Endodermal cell (in vitro differentiated cells): ENCODE data around the gene FAM81B. TPM values are rescaled to one million over a fixed set of nuclear protein-coding genes. Genes with fewer than 3 reads are reported as not detected.

Experiments used
- DNase-seq: peaks from one replicate; pipeline ENCODE4 v3.0.0-alpha.2; 2017
- H3K27ac ChIP-seq: 2 replicates; pipeline ENCODE4 v1.5.1; 2013; ENCODE audit warnings: mild to moderate bottlenecking, low read depth, low read length, moderate library complexity
- H3K27me3 ChIP-seq: 2 replicates; pipeline ENCODE4 v1.6.1; 2013; ENCODE audit warnings: mild to moderate bottlenecking, low read length, moderate library complexity; ENCODE audit not compliant: insufficient read depth, control insufficient read depth, poor library complexity, severe bottlenecking
- H3K36me3 ChIP-seq: 2 replicates; pipeline ENCODE4 v1.7.0; 2013; ENCODE audit warnings: mild to moderate bottlenecking, low read length, moderate library complexity; ENCODE audit not compliant: control insufficient read depth, insufficient read depth
- H3K4me1 ChIP-seq: one replicate; pipeline ENCODE4 v1.7.0; 2013; ENCODE audit warnings: low read length; ENCODE audit not compliant: control insufficient read depth, insufficient read depth
- H3K4me3 ChIP-seq: 2 replicates; pipeline ENCODE4 v1.5.1; 2013; ENCODE audit warnings: mild to moderate bottlenecking, low read length, moderate library complexity
- H3K9ac ChIP-seq: 2 replicates; pipeline ENCODE4 v1.6.1; 2013; ENCODE audit warnings: mild to moderate bottlenecking, low read length, moderate library complexity; ENCODE audit not compliant: poor library complexity, severe bottlenecking; ENCODE audit errors: extremely low read depth
- H3K9me3 ChIP-seq: 2 replicates; pipeline ENCODE4 v1.6.1; 2013; ENCODE audit warnings: mild to moderate bottlenecking, low read length, moderate library complexity; ENCODE audit not compliant: control insufficient read depth
- H3K27ac Mint-ChIP-seq: 2 replicates; pipeline ENCODE4 v1.8.0; 2020; ENCODE audit warnings: mixed read lengths
- H3K27me3 Mint-ChIP-seq: 2 replicates; pipeline ENCODE4 v1.8.0; 2021; ENCODE audit warnings: mild to moderate bottlenecking, mixed read lengths; ENCODE audit not compliant: insufficient read depth
- H3K36me3 Mint-ChIP-seq: 2 replicates; pipeline ENCODE4 v1.8.0; 2020; ENCODE audit warnings: low read depth, mixed read lengths
- H3K4me1 Mint-ChIP-seq: 2 replicates; pipeline ENCODE4 v1.8.0; 2020; ENCODE audit warnings: mixed read lengths
- H3K4me3 Mint-ChIP-seq: 2 replicates; pipeline ENCODE4 v1.8.0; 2020; ENCODE audit warnings: mild to moderate bottlenecking, moderate library complexity, mixed read lengths
- H3K9me3 Mint-ChIP-seq: 2 replicates; pipeline ENCODE4 v1.8.0; 2020; ENCODE audit warnings: mild to moderate bottlenecking, mixed read lengths
- WGBS, 2 experiments: methylation state at CpG; one replicate each; pipeline versions ENCODE4 v1.1.5 to v1.1.7; 2013; ENCODE audit warnings: missing lambda C conversion rate in 2 of 2, mixed read lengths in 1 of 2; ENCODE audit not compliant: insufficient coverage in 1 of 2, insufficient read length in 1 of 2; 5-methylcytosine and 5-hydroxymethylcytosine counted together
- total RNA-seq, 2 donors: library from RNA; stranded (reverse); fragmentation: NEBNext Ultra II Directional in 1 of 2; extraction: Animal tissue kit (Norgen Biotek cat#: 25700) in 1 of 2; gene quantifications; 2 replicates in 1 of 2; 3 replicates in 1 of 2; pipeline ENCODE4 v1.2.1, GENCODE V29; 2021
- TF ChIP-seq, protein P1 (sequence below): fragments of 200-600 bp; sonication (generic); conservative IDR thresholded peaks from 2 replicates; pipeline ENCODE4 v1.5.0; 2021; ENCODE audit warnings: antibody characterized with exemption, mild to moderate bottlenecking

Gene FAM81B
- total RNA-seq, 2 donors from 2014 or later = not detected

DNA sequence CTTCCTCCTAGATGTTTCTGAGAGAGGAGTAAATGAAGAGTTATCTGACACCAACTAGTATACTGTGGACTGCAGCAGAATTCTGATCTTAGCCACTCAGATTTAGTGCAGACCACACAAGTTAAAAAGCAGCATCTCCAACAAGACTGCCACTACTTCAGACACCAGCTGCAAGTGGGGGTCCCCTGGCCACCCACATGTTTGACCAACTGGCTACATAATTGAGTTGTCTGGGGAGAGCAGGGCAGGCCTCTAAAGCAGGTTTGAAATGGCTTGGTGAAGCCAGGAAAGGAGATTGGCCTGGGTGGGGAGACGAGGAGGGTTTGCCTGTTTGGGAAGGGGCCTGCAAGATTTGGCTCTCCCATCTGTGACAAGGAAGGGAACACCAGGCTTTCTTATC, 40.5 kb upstream of the FAM81B start:
- no peaks in the 10 kb centered on the region for H3K27me3 Mint-ChIP-seq
- Histone ChIP-seq H3K36me3 (no peaks in the 10 kb centered on the region), H3K9me3 (no peaks in the 10 kb centered on the region), H3K27me3 (no peaks in the 10 kb centered on the region), H3K4me3 (no peak overlapping the region), H3K9ac (no peak overlapping the region), H3K27ac (no peak overlapping the region), H3K4me1 (no peaks in the 10 kb centered on the region)
- H3K4me1 Mint-ChIP-seq = peaks cover 18% of the 10 kb centered on the region
- TF ChIP-seq, protein P1, sequence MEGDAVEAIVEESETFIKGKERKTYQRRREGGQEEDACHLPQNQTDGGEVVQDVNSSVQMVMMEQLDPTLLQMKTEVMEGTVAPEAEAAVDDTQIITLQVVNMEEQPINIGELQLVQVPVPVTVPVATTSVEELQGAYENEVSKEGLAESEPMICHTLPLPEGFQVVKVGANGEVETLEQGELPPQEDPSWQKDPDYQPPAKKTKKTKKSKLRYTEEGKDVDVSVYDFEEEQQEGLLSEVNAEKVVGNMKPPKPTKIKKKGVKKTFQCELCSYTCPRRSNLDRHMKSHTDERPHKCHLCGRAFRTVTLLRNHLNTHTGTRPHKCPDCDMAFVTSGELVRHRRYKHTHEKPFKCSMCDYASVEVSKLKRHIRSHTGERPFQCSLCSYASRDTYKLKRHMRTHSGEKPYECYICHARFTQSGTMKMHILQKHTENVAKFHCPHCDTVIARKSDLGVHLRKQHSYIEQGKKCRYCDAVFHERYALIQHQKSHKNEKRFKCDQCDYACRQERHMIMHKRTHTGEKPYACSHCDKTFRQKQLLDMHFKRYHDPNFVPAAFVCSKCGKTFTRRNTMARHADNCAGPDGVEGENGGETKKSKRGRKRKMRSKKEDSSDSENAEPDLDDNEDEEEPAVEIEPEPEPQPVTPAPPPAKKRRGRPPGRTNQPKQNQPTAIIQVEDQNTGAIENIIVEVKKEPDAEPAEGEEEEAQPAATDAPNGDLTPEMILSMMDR = no peak
- WGBS, 2 experiments = 40 to 97% methylated on average over 1 of the region's 1 CpG
- H3K27ac Mint-ChIP-seq = no peak overlapping the region
- H3K9me3 Mint-ChIP-seq = peaks cover 7% of the 10 kb centered on the region
- no peaks in the 10 kb centered on the region for H3K36me3 Mint-ChIP-seq
- DNase-seq = no peak
- H3K4me3 Mint-ChIP-seq = no peak overlapping the region

DNA sequence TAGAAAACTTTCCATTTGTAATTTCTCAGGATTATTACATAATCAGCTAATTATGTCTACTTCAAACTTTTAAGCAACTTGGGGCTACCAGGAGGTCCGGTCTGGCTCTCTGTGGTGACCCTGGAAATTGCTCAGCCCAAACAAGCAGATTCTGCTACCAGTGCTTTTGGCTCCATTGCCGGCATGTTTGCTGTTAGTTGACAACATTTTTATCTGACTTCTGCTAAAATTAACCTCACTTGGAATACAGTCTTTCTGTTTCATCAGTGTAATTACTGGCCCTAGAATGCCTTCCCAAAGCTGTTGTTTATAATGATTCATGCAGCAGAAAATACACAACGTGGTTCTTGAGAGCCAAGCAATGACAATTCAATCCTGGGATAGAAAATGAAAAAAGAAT, 38.5 kb upstream of the FAM81B start:
- 78 to 90% methylated on average over 1 to 3 of the region's 3 CpGs for WGBS, 2 experiments
- Histone ChIP-seq H3K36me3 (no peaks in the 10 kb centered on the region), H3K9ac (no peak overlapping the region), H3K27me3 (no peaks in the 10 kb centered on the region), H3K4me1 (no peaks in the 10 kb centered on the region), H3K9me3 (no peaks in the 10 kb centered on the region), H3K4me3 (no peak overlapping the region), H3K27ac (no peak overlapping the region)
- no peak for DNase-seq
- Mint-ChIP-seq H3K36me3 (no peaks in the 10 kb centered on the region), H3K27ac (no peak overlapping the region), H3K27me3 (no peaks in the 10 kb centered on the region), H3K9me3 (peaks cover 7% of the 10 kb centered on the region), H3K4me1 (peaks cover 21% of the 10 kb centered on the region), H3K4me3 (no peak overlapping the region)
- TF ChIP-seq, protein P1 = no peak

DNA sequence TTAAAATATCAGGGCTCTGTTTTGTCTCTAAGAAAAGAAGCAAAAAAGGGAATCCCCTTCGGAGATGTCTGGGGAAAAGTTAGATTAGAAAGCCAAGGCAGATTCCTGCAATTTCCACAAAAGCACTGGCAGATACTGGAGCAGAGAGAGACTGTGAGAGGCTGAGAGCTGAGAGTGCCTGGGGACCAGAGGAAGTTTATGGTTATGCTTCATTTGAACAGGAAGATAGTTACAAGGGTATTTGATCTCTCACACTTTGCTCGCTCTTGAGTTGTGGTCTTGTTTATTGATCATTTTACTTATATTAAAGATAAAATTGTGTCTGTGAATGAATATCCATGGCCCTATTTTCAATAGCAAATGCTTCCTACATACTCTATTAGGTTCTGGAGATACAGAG, 32.8 kb upstream of the FAM81B start:
- H3K4me1 ChIP-seq = no peaks in the 10 kb centered on the region
- 73 to 100% methylated on average over 1 of the region's 2 CpGs for WGBS, 2 experiments
- no peaks in the 10 kb centered on the region for H3K27me3 ChIP-seq
- peaks cover 26% of the 10 kb centered on the region for H3K9me3 Mint-ChIP-seq
- H3K4me1 Mint-ChIP-seq = peaks cover 18% of the 10 kb centered on the region
- no peaks in the 10 kb centered on the region for H3K27me3 Mint-ChIP-seq
- no peak overlapping the region for H3K27ac ChIP-seq
- no peaks in the 10 kb centered on the region for H3K36me3 ChIP-seq
- H3K4me3 Mint-ChIP-seq = no peak overlapping the region
- no peaks in the 10 kb centered on the region for H3K36me3 Mint-ChIP-seq
- DNase-seq = no peak
- no peak overlapping the region for H3K4me3 ChIP-seq
- peaks cover 5% of the 10 kb centered on the region for H3K9me3 ChIP-seq
- H3K9ac ChIP-seq = no peak overlapping the region
- TF ChIP-seq, protein P1 = no peak
- no peak overlapping the region for H3K27ac Mint-ChIP-seq
